Sigmoid colon (tissue), 3 donors: ENCODE measurements around the gene KCNQ2.

ENCODE experiments used
- CTCF ChIP-seq, 4 experiments: fragments of 450-650 bp in 3 of 4; fragments of 200-600 bp in 1 of 4; IDR thresholded peaks; one replicate each; pipeline ENCODE4 v1.5.1; 2016 to 2019; ENCODE audit warnings: antibody characterized with exemption in 4 of 4, mild to moderate bottlenecking in 3 of 4, moderate library complexity in 2 of 4
- POLR2A ChIP-seq, 2 donors: fragments of 450-650 bp; IDR thresholded peaks; one replicate each; pipeline ENCODE4 v1.6.1; 2016; ENCODE audit warnings: antibody characterized with exemption in 2 of 2, mild to moderate bottlenecking in 2 of 2, moderate library complexity in 2 of 2

DNA sequence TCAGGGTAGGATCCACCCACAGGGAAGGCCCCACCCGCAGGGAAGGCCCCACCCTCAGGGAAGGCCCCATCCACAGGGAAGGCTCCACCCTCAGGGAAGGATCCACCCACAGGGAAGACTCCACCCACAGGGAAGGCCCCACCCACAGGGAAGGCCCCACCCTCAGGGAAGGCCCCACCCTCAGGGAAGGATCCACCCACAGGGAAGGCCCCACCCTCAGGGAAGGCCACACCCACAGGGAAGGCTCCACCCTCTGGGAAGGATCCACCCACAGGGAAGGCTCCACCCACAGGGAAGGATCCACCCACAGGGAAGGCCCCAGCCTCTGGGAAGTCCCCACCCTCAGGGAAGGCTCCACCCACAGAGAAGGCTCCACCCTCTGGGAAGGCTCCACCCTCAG lies 40.5 kb downstream of the KCNQ2 start:
- TF ChIP-seq CTCF (IDR thresholded peaks at IDR 0.05): no peak
- TF ChIP-seq POLR2A (IDR thresholded peaks at IDR 0.05): no peak
